GM18867 (cell line): ENCODE measurements around the gene LEPROT.
A peak's percentile ranks its signal among the peaks of the same experiment; 100 is the strongest.

ENCODE experiments used
- ATAC-seq: cut with Tn5 transposase; IDR thresholded peaks from one replicate; pipeline ENCODE4 v1.9.1; 2021; ENCODE audit warnings: mild to moderate bottlenecking, moderate library complexity; ENCODE audit not compliant: unreplicated experiment

The LEPROT gene

DNA sequence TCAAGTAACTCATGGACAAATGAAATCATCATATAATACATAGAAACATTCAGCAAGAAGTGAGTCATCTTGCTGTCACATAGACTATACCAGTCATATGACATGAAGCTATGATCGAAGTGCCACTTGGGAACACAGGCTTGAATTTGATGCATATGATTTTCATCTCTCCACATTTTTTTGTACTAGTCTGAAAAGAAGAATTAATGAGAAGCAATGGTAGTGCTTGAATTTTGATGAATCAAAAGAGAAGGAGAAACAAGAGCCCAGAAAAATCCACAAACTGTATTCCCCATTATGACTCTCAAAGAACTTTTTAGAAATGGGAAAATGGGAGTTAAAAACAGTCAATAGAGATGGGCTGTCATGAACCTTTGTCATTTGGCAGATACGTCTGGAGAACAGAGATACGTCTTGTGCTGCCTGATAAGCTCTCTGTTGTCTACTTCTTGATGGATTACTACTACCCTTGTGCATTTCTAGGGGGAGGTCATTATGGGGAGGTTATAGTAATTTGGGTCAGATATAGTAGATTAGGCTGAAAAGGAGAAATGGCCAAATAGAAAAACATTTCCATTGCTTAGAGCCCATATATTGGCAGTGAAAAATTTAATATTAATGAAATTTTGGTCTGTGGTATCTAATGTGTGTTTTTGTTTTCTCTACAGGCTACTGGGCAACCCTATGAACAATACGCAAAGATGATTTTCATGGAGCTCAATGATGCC lies 8.0 kb upstream of the LEPROT start:
- ATAC-seq: no peak

DNA sequence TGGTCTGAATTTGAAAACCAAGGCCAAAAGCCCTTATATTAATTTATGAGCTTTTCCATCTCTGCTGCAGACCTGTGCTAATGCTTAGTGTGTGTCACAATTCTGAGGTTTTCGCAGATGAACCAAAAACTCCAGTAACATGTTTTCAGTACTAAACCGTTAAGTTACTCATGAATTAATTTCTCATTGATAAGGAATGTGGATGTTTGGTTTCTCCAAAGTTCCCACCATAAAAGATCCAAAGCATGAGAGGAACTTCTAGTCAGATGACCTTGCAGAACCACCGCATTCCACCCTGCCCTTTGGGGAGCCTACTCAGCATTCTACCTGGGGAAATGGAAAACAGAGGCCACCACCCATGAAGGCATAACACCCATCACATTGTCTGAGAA lies 7.5 kb upstream of the LEPROT start:
- ATAC-seq: no peak

DNA sequence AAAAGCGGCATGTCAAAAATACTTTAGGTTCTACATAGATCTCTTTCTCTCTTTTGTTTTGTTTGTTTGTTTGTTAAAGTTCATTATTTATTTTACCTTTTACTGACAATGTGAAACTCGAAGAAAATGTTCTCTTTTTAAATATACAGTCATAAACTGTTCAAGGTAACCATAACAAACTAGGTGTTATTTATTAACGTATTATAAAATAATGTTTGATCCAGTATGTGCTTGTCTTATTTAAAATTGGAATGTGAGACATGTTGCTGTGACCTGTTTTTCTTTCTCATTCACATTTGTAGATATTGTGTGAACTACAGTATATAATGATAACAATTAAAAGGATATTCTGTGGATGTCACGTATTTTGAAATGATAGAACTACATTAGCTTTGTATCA lies 5.9 kb upstream of the LEPROT start:
- ATAC-seq: no peak

DNA sequence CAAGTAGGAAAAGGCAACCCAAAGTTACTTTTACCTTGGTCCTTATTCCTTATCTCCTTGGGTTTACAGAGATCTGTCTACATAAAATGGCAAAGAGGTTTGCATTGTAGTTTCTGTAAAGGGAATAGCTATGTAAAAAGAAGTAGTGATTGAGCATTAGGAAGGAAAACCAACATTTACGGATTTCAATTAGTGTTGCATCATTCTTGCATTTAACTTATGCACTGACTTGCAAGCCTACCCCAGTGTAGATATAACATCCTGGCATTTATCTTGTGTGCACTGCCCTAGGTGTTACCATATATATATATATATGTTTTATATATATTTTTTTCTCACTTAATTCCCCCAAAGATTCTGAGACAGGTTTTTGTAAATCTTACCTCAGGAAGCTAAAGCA lies 3.7 kb upstream of the LEPROT start:
- ATAC-seq: no peak

DNA sequence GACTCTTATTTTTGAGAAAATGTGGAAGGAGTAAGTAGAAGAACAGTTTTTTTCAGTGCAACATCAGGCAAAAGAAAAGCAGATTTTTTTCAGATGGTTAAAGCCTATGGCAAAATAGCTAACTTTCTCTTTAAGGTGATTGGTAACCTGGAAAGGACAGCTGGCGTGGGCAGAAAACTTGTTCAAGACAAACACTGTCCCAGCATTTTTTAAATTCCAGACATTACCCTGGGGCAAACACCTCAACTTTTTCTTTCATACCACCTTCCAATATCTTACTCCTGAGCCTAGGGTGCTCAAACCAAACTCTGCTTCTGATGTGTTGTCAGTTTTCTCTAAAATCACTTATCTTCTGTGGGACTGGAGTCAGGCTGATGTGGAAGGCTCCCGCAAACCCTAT lies 2.7 kb upstream of the LEPROT start:
- no peak for ATAC-seq

DNA sequence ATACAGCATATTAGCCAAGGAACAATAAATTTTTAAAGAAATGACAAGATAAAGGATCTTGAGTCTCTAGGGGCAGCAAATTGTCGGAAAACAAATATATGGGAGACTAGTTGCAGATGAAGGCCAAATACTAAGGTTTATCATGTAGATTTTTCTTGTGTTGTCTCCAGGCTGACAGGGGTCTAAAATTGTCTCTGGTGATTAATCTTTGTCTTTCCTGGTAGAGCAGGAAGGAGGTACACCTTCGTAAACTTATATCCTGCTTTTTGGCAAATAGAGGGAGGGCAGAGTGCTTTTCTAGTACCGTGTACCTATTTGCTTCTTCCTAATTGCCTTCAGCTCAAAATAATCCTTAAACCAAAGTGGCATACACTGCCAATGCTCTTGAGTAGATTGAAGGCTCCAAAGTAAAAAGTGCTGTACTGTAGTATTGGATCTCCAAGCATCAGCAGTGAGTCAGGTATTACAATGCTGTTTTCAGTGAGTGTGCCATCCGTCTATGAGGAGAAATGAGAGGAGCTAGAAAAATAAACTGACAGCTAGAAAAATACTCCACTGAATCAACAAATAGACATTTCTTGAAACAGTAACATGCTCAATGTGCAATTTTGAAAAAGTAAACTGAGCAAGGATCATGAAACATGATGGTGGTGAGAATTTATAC lies 1.8 kb upstream of the LEPROT start:
- ATAC-seq: no peak

DNA sequence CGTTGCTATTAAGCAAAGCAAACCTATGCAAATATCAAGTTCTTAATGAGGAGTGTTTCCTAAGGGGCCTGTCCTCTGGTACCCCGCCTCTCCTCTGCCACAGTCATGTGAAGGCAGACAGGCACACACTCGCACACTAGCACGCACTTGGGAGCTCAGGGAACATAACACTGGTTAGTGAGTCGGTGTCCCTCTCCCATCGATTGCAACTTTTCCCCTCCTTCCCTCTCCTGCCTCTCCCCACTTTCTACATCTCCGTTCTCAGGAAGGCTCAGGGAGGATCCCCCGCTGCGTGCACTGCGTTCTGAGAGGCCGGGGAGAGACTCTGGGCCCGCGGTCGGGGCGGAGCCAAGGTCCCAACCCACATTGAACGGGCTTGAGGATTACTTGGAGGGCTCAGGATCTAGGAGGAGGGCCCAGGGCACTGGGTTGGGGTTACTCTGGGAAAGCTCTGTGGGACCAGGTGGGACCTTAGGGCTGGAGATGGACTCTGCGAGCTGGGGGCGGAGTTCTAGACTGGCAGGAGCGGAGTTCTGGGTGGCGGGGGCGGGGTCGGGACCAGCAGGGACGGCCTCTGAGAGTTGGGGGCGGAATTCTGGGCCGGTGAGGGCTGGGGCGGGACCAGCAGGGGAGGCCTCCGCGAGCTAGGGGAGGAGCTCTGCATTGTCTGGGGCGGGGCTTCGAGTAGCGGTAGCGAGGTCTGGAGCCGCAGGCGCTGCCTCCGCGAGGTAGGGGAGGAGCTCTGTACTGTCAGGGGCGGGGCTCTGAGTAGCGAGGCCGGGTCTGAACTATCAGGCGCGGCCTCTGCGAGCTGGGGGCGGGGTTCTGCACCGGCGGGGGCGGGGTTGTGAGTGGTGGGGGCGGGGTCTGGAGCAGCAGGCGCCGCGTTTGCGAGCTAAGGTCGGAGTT lies 533 bp upstream of the LEPROT start:
- peak; percentile 91 for ATAC-seq

DNA sequence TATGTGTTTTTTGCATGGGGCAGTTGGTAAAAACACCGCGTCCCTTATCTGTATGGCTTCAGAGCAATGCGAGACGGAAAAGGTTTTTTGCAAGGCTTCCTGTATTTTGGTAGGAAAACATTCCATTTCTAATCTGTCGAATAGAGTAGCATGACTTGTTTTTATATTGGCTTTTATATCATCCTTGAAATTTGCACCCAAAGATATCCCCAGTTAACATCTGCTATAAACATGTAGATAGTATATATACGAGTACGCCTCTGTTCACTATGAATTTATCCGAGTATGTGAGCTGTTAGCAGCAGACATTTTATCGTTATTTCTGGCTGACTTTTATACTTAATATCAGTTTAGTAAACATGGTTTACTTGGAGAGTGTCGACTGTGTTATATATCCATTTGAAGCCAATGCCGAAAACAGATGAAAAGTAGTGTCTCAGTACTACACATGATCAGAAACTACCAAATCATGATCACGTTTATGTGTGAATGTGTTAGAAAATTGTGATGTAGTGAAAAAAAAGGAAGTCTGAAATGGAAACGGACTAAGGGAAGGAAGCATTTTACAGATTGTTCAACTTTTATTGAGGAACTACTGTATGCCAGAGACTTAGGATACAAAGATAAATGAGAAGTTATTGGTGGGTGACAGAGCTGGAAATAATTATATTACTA lies 1.0 kb downstream of the LEPROT start:
- ATAC-seq: no peak

DNA sequence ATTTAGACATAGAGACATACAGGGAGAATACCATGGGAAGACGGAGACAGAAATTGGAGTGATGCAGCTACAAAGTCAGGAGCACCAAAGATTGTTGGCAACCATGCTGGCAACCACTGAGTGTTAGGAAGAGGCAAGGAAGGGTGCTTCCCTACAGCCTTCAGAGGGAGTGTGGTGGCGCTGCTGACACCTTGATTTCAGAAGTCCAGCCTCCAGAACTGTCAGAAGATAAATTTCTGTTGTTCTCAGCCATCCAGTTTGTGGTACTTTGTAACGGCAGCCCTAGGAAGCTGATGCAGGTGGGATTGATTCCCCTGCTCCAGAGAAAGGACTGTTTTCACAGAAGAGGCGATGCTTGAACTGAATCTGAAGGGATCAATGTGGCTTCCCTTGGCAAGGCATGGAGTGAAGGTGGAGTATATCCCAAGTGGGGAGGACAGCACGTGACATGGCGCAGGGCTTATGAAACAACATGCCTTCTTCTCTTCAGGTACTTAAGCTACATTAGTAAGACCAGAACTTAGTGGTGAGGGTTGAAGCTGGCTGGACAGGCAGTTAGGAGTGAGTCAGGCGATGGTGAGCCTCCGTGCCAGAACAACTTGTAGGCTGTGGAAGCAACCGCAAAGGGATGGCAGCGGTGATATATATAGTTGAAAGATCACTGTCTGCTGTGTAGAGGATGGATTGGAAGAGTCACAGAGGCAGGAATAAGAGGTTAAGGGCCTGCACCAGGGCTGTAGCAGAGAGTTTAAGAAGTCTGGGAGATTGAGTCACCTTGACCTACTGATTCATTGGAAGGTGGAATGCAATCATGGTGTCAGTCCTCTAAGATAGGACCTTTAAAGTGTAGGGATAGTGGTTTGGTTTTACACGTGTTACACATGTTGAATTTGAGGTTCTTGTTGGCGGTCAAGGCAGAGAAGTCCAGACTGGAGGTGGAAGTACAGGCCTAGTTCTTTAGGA lies 2.1 kb downstream of the LEPROT start:
- ATAC-seq: no peak

DNA sequence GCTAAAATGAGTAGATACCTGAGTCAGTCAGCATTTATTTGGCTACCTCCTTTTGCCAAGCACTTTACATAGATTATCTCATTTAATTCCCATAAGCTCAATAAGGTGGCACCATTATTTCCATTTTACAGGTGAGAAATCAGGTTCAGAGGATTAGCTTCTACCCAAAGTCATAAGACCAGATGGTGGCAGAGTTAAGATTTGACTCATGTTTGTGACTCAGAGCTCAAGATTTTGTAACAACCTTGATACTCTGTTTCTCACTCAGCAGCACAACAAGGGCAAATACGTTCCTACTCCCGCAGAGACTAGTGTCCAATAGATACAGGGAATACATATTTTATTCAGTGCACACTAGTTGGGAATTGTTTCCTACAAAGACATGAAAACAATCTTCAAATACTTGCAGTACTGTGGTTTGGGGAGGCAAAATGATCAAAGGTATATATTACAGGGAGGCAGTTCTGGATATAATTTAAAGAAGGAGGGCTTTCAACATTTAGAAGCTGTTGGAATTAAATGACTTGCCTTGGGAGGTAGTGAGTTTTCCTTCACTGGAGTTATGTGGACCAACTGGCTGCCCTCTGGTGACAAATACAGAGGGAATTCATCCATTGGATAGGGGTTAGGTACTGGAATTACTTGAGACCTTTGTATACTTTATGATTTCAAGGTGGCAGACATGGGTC lies 3.6 kb downstream of the LEPROT start:
- no peak for ATAC-seq

DNA sequence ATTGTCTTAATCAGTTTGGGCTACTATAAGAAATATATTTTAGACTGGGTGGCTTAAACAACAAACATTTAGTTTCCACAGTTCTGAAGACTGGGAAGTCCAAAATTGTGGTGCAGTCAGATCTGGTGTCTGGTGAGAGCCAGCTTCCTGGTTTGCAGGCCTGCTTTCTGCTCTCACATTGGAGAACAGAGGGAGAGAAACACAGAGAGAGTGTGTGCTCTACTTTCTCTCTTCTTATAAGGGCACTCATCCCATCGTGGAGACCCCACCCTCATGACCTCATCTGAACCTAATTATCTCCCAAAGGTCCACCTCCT lies 4.1 kb downstream of the LEPROT start:
- no peak for ATAC-seq

DNA sequence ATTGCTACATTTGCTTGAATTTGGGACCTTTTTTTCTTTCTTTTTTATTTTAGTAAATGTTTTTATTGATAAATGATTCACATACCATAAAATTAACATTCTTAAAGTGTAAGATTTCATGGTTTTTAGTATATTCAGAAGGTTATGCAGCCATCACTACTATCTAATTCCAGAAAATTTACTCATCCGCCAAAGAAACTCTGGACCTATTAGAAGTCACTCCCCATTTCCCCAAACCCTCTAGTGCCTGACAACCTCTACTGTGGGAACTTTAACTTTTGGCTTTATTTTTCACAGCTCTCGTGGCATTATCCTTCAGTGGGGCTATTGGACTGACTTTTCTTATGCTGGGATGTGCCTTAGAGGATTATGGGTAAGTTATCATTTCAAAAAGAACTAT lies 4.5 kb downstream of the LEPROT start:
- ATAC-seq: no peak

DNA sequence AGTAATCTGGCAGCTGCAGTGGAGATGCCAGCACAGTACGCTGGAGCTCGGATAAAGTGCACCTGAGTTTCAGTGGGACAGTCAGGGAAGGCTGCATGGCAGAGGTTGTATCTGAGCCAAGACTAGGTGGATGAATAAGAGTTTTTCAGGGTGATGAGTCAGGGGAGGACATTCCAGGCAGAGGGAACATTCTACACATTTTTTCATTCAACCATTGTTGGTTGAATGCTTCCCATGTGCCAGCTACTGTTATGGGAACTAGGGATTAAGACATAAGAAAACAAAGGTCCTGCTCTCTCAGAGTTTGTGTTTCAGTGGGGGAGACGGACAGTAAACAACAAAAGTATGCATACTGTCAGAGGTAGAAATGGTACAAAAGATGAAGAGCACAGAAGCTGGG lies 5.2 kb downstream of the LEPROT start:
- ATAC-seq: no peak

DNA sequence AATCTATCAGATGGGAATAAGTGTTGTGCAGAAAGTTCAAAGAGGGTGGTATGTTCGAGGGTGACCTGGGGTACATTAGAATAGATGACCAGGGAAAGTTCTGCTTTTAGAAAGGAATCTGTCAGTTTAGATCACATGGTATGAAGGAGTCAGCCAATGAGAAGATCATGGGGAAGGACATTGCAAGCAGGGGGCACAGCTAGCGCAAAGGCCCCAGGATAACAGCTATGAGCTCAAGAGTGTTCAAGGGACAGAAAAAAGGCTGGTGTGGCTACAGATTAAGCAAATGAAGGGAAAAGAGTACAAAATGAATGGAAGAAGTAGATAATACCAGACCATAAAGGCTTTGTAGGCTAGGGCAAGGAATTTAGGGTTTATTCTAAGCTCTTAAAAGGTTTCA lies 8.6 kb downstream of the LEPROT start:
- no peak for ATAC-seq

DNA sequence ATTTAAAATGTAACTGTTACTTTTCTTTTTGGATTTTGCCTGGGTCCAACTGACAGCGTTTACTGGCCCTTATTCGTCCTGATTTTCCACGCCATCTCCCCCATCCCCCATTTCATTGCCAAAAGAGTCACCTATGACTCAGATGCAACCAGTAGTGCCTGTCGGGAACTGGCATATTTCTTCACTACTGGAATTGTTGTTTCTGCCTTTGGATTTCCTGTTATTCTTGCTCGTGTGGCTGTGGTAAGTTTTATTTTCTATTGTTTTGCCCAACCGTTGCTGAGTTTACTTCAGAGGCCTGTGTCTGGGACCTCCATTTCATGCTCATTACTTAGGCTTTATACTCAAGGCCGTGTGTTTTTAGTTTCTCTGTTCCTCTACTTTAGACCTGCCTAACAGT lies 9.3 kb downstream of the LEPROT start:
- no peak for ATAC-seq

DNA sequence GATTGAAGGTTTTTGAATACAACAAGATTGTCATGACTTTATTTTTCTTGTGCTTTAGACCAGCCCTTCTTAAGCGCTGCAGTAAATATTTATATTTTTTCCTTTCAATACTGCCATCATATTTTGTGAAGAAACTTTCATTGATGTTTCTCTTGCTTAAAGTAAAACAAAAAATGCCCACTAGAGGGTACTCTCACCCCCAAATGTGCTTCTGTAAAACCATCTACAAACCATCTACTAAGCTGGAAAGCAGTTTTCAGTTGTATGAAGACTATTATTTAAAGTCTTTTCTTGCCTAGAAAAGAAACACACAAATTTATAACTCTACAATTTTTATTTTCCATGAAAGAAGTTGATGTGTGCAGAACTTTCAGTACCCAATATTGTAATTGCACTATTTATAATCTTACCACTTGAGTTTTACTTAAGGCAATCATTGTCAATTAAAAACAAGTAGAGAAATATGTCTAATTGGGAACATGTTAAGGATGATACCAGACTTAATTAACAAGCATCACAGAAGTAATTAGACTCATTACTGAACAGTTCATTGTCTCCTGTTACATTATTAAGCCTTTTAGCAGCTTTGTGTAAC lies 10.7 kb downstream of the LEPROT start:
- peak; percentile 58 for ATAC-seq

DNA sequence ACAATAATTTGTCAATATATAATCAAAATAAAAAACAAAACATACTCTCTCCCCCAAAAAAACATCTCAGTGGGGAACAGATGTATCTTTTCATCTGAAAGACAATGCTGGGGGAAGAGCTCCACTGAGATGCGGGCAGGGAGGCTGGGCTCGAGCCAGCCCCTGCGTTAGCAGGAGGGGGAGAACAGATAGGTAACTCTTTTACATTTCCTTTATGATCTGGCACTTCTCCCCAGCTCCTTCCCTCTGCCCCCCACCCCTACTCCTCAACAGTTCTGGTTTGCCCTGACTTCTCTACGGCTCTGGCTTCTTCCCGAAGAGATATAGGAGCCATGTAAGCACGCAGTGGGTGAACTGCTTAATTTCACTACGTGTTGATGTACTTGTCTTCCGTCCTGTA lies 12.4 kb downstream of the LEPROT start:
- ATAC-seq: no peak

DNA sequence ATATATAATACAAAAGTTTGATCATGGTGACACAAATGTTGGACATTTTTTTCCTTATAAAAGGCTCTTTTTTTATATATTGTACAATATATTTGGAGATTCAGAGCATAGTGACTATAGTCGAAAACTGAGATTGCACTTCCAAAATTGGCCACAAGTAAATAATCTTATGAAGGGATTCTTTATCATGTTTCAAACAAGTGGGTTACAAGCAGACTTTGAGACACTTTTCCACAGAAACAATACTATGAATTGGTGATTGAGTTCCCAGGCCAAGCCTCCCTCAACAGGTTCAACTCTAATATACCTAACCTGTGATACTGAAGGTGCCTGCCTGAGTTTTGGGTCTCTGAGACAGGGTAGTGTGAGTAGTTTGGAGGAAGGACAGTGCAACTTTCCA lies 13.8 kb downstream of the LEPROT start:
- ATAC-seq: no peak

DNA sequence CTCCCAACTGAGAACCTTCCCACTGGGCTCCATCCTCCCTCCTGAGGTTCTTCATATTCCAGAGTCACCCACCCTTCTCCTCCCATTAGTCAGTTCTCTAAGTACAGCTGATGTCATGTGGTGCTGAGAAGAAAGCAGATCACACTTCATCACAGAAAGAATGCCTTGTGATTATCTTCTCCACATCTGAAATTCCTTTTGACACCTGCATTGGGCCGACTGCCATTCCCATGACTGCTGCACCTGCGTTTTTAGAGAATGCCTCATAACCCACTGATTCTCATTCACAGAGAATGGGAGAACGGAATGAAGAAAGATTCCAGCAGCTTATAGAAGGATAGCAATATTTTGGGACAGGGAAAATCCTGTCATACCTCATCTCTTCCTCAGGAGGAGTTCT lies 14.3 kb downstream of the LEPROT start:
- ATAC-seq: no peak
